ENCODE results near the gene SDF2L1. TPM values are rescaled to one million over a fixed set of nuclear protein-coding genes. Genes with fewer than 3 reads are reported as not detected.

The SDF2L1 gene
- total and polyA plus RNA-seq, 9 of the 15 experiments (the other 6 are each of a cell fraction or from before 2014, with no cell fraction given), result 15.1 to 989 (median 124) TPM

DNA sequence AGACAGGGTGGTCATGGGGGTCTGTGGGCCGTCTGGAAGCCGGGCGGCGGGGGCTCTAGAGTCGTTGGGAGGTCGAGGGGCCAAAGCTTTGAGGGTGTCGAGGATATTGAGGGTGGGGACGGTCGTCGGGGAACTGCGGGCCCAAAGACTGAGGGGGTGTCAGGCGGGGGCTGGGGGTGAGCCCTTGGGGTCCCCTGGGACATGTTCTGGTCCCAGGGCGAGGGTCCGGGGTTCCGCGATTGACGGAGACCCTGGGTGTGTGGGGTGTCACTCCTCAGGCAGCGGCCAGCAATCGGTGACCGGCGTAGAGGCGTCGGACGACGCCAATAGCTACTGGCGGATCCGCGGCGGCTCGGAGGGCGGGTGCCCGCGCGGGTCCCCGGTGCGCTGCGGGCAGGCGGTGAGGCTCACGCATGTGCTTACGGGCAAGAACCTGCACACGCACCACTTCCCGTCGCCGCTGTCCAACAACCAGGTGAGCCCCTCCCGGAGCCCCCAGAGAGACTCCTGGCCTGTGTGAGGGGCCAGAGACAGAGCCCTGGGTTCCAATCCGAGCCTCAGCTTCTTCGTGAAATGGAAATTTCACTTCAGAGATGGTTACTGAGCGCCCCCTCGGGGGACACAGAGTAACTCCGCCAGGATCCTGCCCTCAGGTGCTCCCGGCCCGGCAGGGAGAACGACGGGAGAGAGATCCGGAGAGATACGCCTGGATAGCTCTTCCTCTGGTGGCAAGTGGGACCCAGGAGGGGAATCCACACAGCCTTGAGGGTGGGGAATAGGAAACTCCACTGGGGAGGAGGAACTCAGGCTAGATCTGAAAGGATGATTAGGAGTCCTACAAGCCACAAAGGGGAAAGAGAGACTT, 714 bp downstream of the SDF2L1 start (continued):
- peak; percentile 88 for TF ChIP-seq RBBP5 (IDR thresholded peaks at IDR 0.05; ENCODE audit: borderline replicate concordance, insufficient read depth, low read length, poor library complexity, severe bottlenecking)
- TF ChIP-seq SMARCE1 (IDR thresholded peaks at IDR 0.05), result no peak
- no peak for TF ChIP-seq OTX1 (CRISPR knock-in tag; IDR thresholded peaks at IDR 0.05)
- peak in 1 of 2 experiments; percentile 95; a peak in 2 of 4 replicates for TF ChIP-seq RCOR1 (IDR thresholded peaks at IDR 0.05; ENCODE audit: borderline replicate concordance in 1 of 2, low read depth in 2 of 2, low read length in 2 of 2)
- no peak for TF ChIP-seq PHB (CRISPR knock-in tag; IDR thresholded peaks at IDR 0.05)
- peak; percentile 80; the same call in 1 of the 2 replicates for TF ChIP-seq SREBF1 (IDR thresholded peaks at IDR 0.05; ENCODE audit: borderline replicate concordance, low read depth, low read length)
- TF ChIP-seq DMBX1 (CRISPR knock-in tag; IDR thresholded peaks at IDR 0.05; ENCODE audit: borderline replicate concordance), result no peak
- TF ChIP-seq NFRKB (IDR thresholded peaks at IDR 0.05; ENCODE audit: low read depth), result no peak
- no peak for TF ChIP-seq MCM2 (IDR thresholded peaks at IDR 0.05; ENCODE audit: low read depth)
- TF ChIP-seq ZNF695 (CRISPR knock-in tag; IDR thresholded peaks at IDR 0.05), result no peak
- peak in 1 of 2 experiments; percentile 96; a peak in 2 of 4 replicates for TF ChIP-seq SIN3A (IDR thresholded peaks at IDR 0.05; ENCODE audit: borderline replicate concordance in 2 of 2, control insufficient read depth in 1 of 2, low read depth in 2 of 2, low read length in 2 of 2)
- no peak for TF ChIP-seq ZNF232 (CRISPR knock-in tag; IDR thresholded peaks at IDR 0.05)
- TF ChIP-seq, protein P1, sequence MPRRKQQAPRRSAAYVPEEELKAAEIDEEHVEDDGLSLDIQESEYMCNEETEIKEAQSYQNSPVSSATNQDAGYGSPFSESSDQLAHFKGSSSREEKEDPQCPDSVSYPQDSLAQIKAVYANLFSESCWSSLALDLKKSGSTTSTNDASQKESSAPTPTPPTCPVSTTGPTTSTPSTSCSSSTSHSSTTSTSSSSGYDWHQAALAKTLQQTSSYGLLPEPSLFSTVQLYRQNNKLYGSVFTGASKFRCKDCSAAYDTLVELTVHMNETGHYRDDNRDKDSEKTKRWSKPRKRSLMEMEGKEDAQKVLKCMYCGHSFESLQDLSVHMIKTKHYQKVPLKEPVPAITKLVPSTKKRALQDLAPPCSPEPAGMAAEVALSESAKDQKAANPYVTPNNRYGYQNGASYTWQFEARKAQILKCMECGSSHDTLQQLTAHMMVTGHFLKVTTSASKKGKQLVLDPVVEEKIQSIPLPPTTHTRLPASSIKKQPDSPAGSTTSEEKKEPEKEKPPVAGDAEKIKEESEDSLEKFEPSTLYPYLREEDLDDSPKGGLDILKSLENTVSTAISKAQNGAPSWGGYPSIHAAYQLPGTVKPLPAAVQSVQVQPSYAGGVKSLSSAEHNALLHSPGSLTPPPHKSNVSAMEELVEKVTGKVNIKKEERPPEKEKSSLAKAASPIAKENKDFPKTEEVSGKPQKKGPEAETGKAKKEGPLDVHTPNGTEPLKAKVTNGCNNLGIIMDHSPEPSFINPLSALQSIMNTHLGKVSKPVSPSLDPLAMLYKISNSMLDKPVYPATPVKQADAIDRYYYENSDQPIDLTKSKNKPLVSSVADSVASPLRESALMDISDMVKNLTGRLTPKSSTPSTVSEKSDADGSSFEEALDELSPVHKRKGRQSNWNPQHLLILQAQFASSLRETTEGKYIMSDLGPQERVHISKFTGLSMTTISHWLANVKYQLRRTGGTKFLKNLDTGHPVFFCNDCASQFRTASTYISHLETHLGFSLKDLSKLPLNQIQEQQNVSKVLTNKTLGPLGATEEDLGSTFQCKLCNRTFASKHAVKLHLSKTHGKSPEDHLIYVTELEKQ (CRISPR knock-in tag; IDR thresholded peaks at IDR 0.05), result no peak
- TF ChIP-seq SIX5 (IDR thresholded peaks at IDR 0.05; ENCODE audit: borderline replicate concordance in 1 of 2, insufficient read depth in 1 of 2, low read depth in 1 of 2, low read length in 2 of 2), result no peak
- no peak; the same call in none of the 2 replicates for TF ChIP-seq MAFK (IDR thresholded peaks at IDR 0.05; ENCODE audit: low read length)
- TF ChIP-seq NR4A1 (CRISPR knock-in tag; IDR thresholded peaks at IDR 0.05), result no peak
- no peak for TF ChIP-seq NR4A1 (tag; IDR thresholded peaks at IDR 0.05)
- TF ChIP-seq RFX7 (CRISPR knock-in tag; IDR thresholded peaks at IDR 0.05), result no peak
- no peak for TF ChIP-seq ZNF133 (CRISPR knock-in tag; IDR thresholded peaks at IDR 0.05)
- no peak for TF ChIP-seq FOXK2 (conservative IDR thresholded peaks at IDR 0.05 in 1 of 2, IDR thresholded peaks at IDR 0.05 in 1 of 2; ENCODE audit: low read depth in 2 of 2)
- no peak for TF ChIP-seq SREBF2 (CRISPR knock-in tag; IDR thresholded peaks at IDR 0.05)
- no peak for TF ChIP-seq TRIM24 (IDR thresholded peaks at IDR 0.05)
- TF ChIP-seq SMARCA5 (IDR thresholded peaks at IDR 0.05), result no peak
- TF ChIP-seq ZNF146 (CRISPR knock-in tag; IDR thresholded peaks at IDR 0.05; ENCODE audit: unreplicated experiment), result no peak
- no peak for TF ChIP-seq ZNF445 (CRISPR knock-in tag; IDR thresholded peaks at IDR 0.05; ENCODE audit: low read depth)
